ENCODE results near the gene VIM. TPM values are rescaled to one million over a fixed set of nuclear protein-coding genes. Genes with fewer than 3 reads are reported as not detected.

Gene VIM
- total and polyA plus RNA-seq, 2 of the 4 experiments (the other 2 are of a cell fraction), result 4,502 to 6,735 TPM

GRCh38 chr10:17212802-17213221, 15.2 kb upstream of the VIM start:
- Histone ChIP-seq H3K27ac (ENCODE audit: insufficient read depth, low read length) (peak overlapping the region; percentile 46; the same call in 1 of the 2 replicates), H2BK20ac (ENCODE audit: low read depth, low read length) (peak overlapping the region; percentile 87), H2BK15ac (ENCODE audit: low read depth, low read length) (peak overlapping the region; percentile 95), H2AFZ (replicated peaks; ENCODE audit: low read length, poor library complexity) (peak overlapping the region; percentile 15), H4K91ac (ENCODE audit: insufficient read depth, low read depth, low read length) (peak overlapping the region; percentile 80), H3K4me1 (ENCODE audit: control insufficient read depth, insufficient read depth, low read length) (peaks cover 25% of the 10 kb centered on the region), H2BK5ac (ENCODE audit: low read depth, low read length, poor library complexity, severe bottlenecking) (peak overlapping the region; percentile 93), H4K5ac (ENCODE audit: low read depth, low read length) (peak overlapping the region; percentile 57; the same call in 1 of the 2 replicates), H3K18ac (ENCODE audit: low read depth, low read length) (peak overlapping the region; percentile 88), H2BK120ac (ENCODE audit: low read depth, low read length) (peak overlapping the region; percentile 94), H3K56ac (ENCODE audit: extremely low read depth, insufficient read depth, low read length) (peak overlapping the region; percentile 41; the same call in 1 of the 2 replicates), H3K9ac (ENCODE audit: low read depth, low read length) (peak overlapping the region; percentile 26; the same call in 1 of the 2 replicates), H3K23ac (ENCODE audit: low read depth, low read length) (peak overlapping the region; percentile 92), H3K4ac (ENCODE audit: low read depth, low read length) (peak overlapping the region; percentile 77), H3K14ac (replicated peaks; ENCODE audit: low read depth, low read length) (peak overlapping the region; percentile 77), H2AK9ac (replicated peaks; ENCODE audit: low read depth, low read length, poor library complexity) (peak overlapping the region; percentile 29), H3K9me3 (ENCODE audit: control insufficient read depth, insufficient read depth, low read length) (no peaks in the 10 kb centered on the region), H3K27me3 (ENCODE audit: control insufficient read depth, insufficient read depth, low read length) (no peaks in the 10 kb centered on the region), H3K79me1 (ENCODE audit: low read depth in 1 of 2, low read length in 2 of 2) (peaks cover 6 to 39% of the 10 kb centered on the region in 2 experiments), H4K8ac (ENCODE audit: low read depth in 2 of 2, low read length in 2 of 2) (peak overlapping the region; percentile 47 to 75; a peak in 3 of 4 replicates), H3K9me1 (ENCODE audit: insufficient read depth, low read length) (peaks cover 9% of the 10 kb centered on the region), H2AK5ac (ENCODE audit: low read depth, low read length) (peak overlapping the region; percentile 85), H4K20me1 (ENCODE audit: insufficient read depth, low read length) (no peaks in the 10 kb centered on the region), H3K36me3 (ENCODE audit: control insufficient read depth, insufficient read depth, low read length) (no peaks in the 10 kb centered on the region), H3K4me3 (ENCODE audit: insufficient read depth, low read depth, low read length) (no peak overlapping the region), H3K4me2 (ENCODE audit: low read depth, low read length) (no peak overlapping the region)
- CTCF ChIA-PET, result no interaction called here
- POLR2A ChIA-PET (ENCODE audit: unreplicated experiment), result interaction anchor here (2.0 kb wide), 1 partner anchor 17 kb away, joined by 25 read pairs; no protein-coding TSS in a partner anchor
- intact Hi-C loops (cut with micrococcal nuclease), result no loop called here
- no peak for ATAC-seq (ENCODE audit: low read depth)
- dilution Hi-C loops (cut with HindIII; ENCODE audit: low sequenced_read_pairs, unreplicated experiment), result no loop called here
- no peak for TF ChIP-seq MXI1 (IDR thresholded peaks at IDR 0.05; ENCODE audit: borderline replicate concordance, low read depth, low read length)
- no peak for TF ChIP-seq RCOR1 (IDR thresholded peaks at IDR 0.05; ENCODE audit: insufficient replicate concordance, low read length)
- TF ChIP-seq RFX5 (IDR thresholded peaks at IDR 0.05; ENCODE audit: low read depth, low read length), result no peak
- TF ChIP-seq CTCF (conservative IDR thresholded peaks at IDR 0.05; ENCODE audit: low read depth, low read length), result no peak
- no peak for TF ChIP-seq SMC3 (IDR thresholded peaks at IDR 0.05; ENCODE audit: low read depth, low read length)
- no peak for DNase-seq
- no TSS peak for BruUV-seq (replicated peaks)
- in situ Hi-C loops (cut with MboI; ENCODE audit: low sequenced_read_pairs), result no loop called here

Data from IMR-90 (cell line).